KMS-11 (cell line): ENCODE data around the gene GRAMD1A.

Experiments used
- H2AFZ ChIP-seq: fragments of 200-600 bp; sonication (generic); 2 replicates; pipeline ENCODE4 v1.6.1; 2016; ENCODE audit warnings: antibody characterized with exemption, mixed run types, low read depth
- H3K27ac ChIP-seq: fragments of 200-600 bp; sonication (generic); 2 replicates; pipeline ENCODE4 v1.6.1; 2016; ENCODE audit warnings: mild to moderate bottlenecking, mixed run types
- H3K27me3 ChIP-seq: fragments of 200-600 bp; sonication (generic); 2 replicates; pipeline ENCODE4 v1.6.1; 2017; ENCODE audit warnings: mild to moderate bottlenecking, low read depth, mixed run types, moderate library complexity; ENCODE audit not compliant: insufficient read depth
- H3K36me3 ChIP-seq: fragments of 200-600 bp; sonication (generic); 2 replicates; pipeline ENCODE4 v1.6.1; 2017; ENCODE audit warnings: mild to moderate bottlenecking, mixed run types; ENCODE audit not compliant: insufficient read depth
- H3K4me1 ChIP-seq: fragments of 200-600 bp; sonication (generic); 2 replicates; pipeline ENCODE4 v1.6.1; 2016; ENCODE audit warnings: mild to moderate bottlenecking, low read depth, mixed run types; ENCODE audit not compliant: poor library complexity, severe bottlenecking
- H3K4me2 ChIP-seq: fragments of 200-600 bp; sonication (generic); 2 replicates; pipeline ENCODE4 v1.7.0; 2016; ENCODE audit warnings: mild to moderate bottlenecking, mixed run types
- H3K4me3 ChIP-seq: fragments of 200-600 bp; sonication (generic); IDR thresholded peaks from 2 replicates; pipeline ENCODE4 v1.6.1; 2017; ENCODE audit warnings: low read depth, low read length, mixed read lengths; ENCODE audit not compliant: insufficient read depth
- H3K79me2 ChIP-seq: fragments of 200-600 bp; sonication (generic); 2 replicates; pipeline ENCODE4 v1.6.1; 2016; ENCODE audit warnings: low read depth, mixed run types; ENCODE audit not compliant: insufficient read depth
- H3K9ac ChIP-seq: fragments of 200-600 bp; sonication (generic); 2 replicates; pipeline ENCODE4 v1.6.1; 2016; ENCODE audit warnings: mild to moderate bottlenecking, mixed run types
- H4K20me1 ChIP-seq: fragments of 200-600 bp; sonication (generic); 2 replicates; pipeline ENCODE4 v1.6.1; 2016; ENCODE audit warnings: mild to moderate bottlenecking, mixed run types; ENCODE audit not compliant: insufficient read depth
- TF ChIP-seq, protein P1 (sequence below): fragments of 200-600 bp; sonication (generic); conservative IDR thresholded peaks from 2 replicates; pipeline ENCODE4 v1.6.1; 2017; ENCODE audit warnings: low read depth, mild to moderate bottlenecking, antibody characterized with exemption, low read length, moderate library complexity, mixed read lengths

GRAMD1A gene

DNA sequence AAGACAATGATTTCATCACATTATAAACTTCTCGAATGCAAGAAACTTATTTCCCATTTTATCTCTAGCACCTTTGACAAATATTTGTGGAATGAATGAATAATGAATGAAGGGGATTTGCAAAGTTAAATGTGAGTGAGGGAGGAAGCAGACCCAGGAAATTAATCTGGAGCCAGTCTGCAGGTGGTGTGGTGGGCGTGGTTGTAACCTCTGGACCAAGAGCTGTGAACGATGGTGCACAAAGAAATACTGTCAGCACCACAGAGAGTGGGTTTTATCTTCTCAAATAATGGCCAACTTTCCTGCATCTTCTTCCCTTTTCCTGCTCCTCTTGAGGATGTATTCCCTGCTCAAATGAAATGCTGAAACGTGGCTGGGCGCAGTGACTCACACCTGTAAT lies 25.1 kb upstream of the GRAMD1A start:
- Histone ChIP-seq H3K27me3 (peaks cover 11% of the 10 kb centered on the region; the same call in 1 of the 2 replicates), H3K9ac (no peak overlapping the region), H2AFZ (no peak overlapping the region), H3K36me3 (no peaks in the 10 kb centered on the region), H3K4me2 (no peak overlapping the region), H3K4me1 (no peaks in the 10 kb centered on the region), H4K20me1 (no peaks in the 10 kb centered on the region), H3K79me2 (no peaks in the 10 kb centered on the region), H3K4me3 (no peak overlapping the region), H3K27ac (no peak overlapping the region)
- TF ChIP-seq, protein P1, sequence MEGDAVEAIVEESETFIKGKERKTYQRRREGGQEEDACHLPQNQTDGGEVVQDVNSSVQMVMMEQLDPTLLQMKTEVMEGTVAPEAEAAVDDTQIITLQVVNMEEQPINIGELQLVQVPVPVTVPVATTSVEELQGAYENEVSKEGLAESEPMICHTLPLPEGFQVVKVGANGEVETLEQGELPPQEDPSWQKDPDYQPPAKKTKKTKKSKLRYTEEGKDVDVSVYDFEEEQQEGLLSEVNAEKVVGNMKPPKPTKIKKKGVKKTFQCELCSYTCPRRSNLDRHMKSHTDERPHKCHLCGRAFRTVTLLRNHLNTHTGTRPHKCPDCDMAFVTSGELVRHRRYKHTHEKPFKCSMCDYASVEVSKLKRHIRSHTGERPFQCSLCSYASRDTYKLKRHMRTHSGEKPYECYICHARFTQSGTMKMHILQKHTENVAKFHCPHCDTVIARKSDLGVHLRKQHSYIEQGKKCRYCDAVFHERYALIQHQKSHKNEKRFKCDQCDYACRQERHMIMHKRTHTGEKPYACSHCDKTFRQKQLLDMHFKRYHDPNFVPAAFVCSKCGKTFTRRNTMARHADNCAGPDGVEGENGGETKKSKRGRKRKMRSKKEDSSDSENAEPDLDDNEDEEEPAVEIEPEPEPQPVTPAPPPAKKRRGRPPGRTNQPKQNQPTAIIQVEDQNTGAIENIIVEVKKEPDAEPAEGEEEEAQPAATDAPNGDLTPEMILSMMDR, result no peak

DNA sequence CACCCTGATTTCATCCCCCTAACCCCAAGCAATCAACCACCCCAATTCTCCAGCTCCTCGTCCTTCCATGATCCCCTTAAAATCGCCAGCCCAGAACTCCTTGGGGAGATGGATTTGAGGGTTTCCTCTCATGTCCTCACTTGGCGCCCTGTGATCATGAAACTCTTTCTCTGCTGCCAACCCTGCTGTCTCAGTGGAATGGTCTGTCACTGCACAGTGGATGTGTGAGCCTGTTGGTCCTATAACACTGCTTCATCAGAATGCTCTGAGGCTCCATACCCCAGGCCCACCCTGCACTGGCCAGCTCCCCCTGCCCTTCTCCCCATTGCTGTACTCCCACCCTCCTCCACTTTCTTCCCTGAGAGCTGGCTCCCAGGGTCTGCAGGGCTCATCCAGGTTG lies 23.5 kb upstream of the GRAMD1A start:
- Histone ChIP-seq H3K27me3 (no peaks in the 10 kb centered on the region; the same call in 1 of the 2 replicates), H2AFZ (no peak overlapping the region), H3K27ac (no peak overlapping the region), H3K79me2 (no peaks in the 10 kb centered on the region), H3K9ac (no peak overlapping the region), H3K4me3 (no peak overlapping the region), H4K20me1 (no peaks in the 10 kb centered on the region), H3K4me2 (no peak overlapping the region), H3K36me3 (no peaks in the 10 kb centered on the region), H3K4me1 (no peaks in the 10 kb centered on the region)
- TF ChIP-seq, protein P1, result no peak

DNA sequence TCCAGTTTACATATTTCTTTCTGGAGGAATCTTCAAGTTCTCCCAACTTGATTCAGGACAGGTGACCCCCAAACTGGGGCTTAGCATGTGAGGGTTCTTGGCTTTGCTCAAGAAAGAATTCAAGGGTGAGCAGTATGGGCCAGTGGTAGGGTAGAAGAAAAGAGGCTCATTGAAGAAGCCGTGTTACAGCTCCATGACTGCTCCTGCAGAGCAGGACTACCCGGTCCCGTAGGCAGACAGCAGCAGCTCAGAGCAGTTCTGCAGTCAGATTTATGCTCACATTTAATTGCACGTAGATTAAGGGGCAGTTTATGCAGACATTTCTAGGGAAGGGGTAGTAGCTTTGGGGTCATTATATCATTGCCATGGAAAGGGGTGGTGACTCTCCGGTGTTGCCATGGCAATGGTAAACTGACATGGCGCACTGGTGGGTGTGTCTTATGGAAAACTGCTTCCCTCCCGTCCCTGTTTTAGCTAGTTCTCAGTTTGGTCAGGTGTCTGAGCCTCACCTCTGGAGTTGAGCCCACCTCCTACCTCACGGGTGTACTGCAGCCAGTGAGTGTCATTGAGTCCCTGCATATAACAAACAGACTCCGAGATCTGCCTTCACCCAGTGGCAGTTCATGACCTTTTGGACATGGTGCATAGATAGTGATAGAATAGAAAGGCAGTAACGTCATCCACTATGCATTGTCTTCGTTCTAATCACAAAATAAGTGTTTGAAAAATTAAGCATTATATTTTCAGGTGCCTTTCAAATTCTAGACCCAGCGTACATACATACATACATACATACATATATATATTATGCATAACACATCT lies 20.1 kb upstream of the GRAMD1A start:
- Histone ChIP-seq H3K4me2 (no peak overlapping the region), H3K9ac (no peak overlapping the region), H3K36me3 (no peaks in the 10 kb centered on the region), H4K20me1 (no peaks in the 10 kb centered on the region), H2AFZ (no peak overlapping the region), H3K27ac (no peak overlapping the region), H3K4me3 (no peak overlapping the region), H3K27me3 (no peaks in the 10 kb centered on the region; the same call in 1 of the 2 replicates), H3K79me2 (no peaks in the 10 kb centered on the region), H3K4me1 (no peaks in the 10 kb centered on the region)
- TF ChIP-seq, protein P1, result no peak

DNA sequence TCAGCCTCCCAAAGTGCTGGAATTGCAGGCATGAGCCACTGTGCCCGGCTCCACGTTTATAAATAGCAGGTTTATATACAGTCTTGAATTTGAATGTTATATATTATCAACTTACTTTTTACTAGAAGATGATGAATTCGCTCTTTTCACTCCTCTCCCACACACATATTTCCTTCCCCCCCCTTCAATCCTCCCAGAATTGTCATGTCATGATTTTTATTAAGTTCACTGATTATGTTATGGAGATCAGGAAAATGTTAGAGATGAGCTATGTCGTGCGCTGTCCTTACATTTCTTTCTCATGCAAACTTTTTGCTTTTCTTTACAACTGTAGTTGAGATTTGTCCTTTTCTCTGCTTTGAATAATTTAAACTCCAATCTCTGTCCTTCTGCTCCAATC lies 17.8 kb upstream of the GRAMD1A start:
- Histone ChIP-seq H3K79me2 (no peaks in the 10 kb centered on the region), H3K4me1 (no peaks in the 10 kb centered on the region), H3K36me3 (no peaks in the 10 kb centered on the region), H3K9ac (no peak overlapping the region), H3K4me2 (no peak overlapping the region), H4K20me1 (no peaks in the 10 kb centered on the region), H3K4me3 (no peak overlapping the region), H2AFZ (no peak overlapping the region), H3K27ac (no peak overlapping the region), H3K27me3 (no peaks in the 10 kb centered on the region; the same call in 1 of the 2 replicates)
- TF ChIP-seq, protein P1, result no peak
